CD8-positive, alpha-beta memory T cell (primary cell): ENCODE data around the gene TNFRSF1B. TPM values are rescaled to one million over a fixed set of nuclear protein-coding genes. Genes with fewer than 3 reads are reported as not detected.

ENCODE experiments used
- CTCF ChIA-PET: fragments of 350-600 bp; sonication (Branson Sonifier 250); formaldehyde crosslinking; loops from one replicate; lab custom pipeline; 2021; ENCODE audit warnings: antibody characterized with exemption; lab: Charles Lee
- POLR2A ChIA-PET: fragments of 350-600 bp; sonication (Branson Sonifier 250); formaldehyde crosslinking; loops from one replicate; lab custom pipeline; 2021; ENCODE audit warnings: antibody characterized with exemption; lab: Charles Lee
- DNase-seq, 5 donors: peaks; one replicate each; pipeline versions ENCODE4 v3.0.0 to v3.0.0-alpha.2; 2020 to 2022; ENCODE audit warnings: mixed read lengths in 1 of 5
- H3K27ac ChIP-seq: one replicate; pipeline ENCODE4 v1.7.0; 2013; ENCODE audit warnings: low read depth, mild to moderate bottlenecking, low read length, moderate library complexity
- H3K27me3 ChIP-seq: 2 replicates; pipeline ENCODE4 v1.7.0; 2013; ENCODE audit warnings: low read length, mild to moderate bottlenecking; ENCODE audit not compliant: insufficient read depth, poor library complexity, severe bottlenecking
- H3K36me3 ChIP-seq: 2 replicates; pipeline ENCODE4 v1.7.0; 2013; ENCODE audit warnings: mild to moderate bottlenecking, low read length, moderate library complexity; ENCODE audit not compliant: insufficient read depth
- H3K4me1 ChIP-seq: 2 replicates; pipeline ENCODE4 v1.7.0; 2013; ENCODE audit warnings: mild to moderate bottlenecking, low read length, moderate library complexity; ENCODE audit not compliant: insufficient read depth
- H3K4me3 ChIP-seq: 2 replicates; pipeline ENCODE4 v1.7.0; 2013; ENCODE audit warnings: mild to moderate bottlenecking, low read length
- H3K9me3 ChIP-seq: 2 replicates; pipeline ENCODE4 v1.7.0; 2013; ENCODE audit warnings: mild to moderate bottlenecking, low read length
- H3K27ac Mint-ChIP-seq, 8 donors: one replicate each; pipeline ENCODE4 v1.8.0; 2020 to 2021; ENCODE audit warnings: mixed read lengths in 8 of 8, mild to moderate bottlenecking in 6 of 8, inconsistent platforms in 3 of 8, moderate library complexity in 3 of 8
- H3K27me3 Mint-ChIP-seq, 2 donors: one replicate each; pipeline ENCODE4 v1.8.0; 2020 to 2021; ENCODE audit warnings: mixed read lengths in 2 of 2, mild to moderate bottlenecking in 1 of 2, moderate library complexity in 1 of 2
- H3K36me3 Mint-ChIP-seq, 3 donors: one replicate each; pipeline ENCODE4 v1.8.0; 2020 to 2021; ENCODE audit warnings: mixed read lengths in 3 of 3, inconsistent platforms in 1 of 3, mild to moderate bottlenecking in 1 of 3
- H3K4me1 Mint-ChIP-seq, 3 donors: one replicate each; pipeline ENCODE4 v1.8.0; 2020 to 2021; ENCODE audit warnings: mixed read lengths in 3 of 3, inconsistent platforms in 1 of 3, mild to moderate bottlenecking in 1 of 3
- H3K4me3 Mint-ChIP-seq, 7 donors: one replicate each; pipeline ENCODE4 v1.8.0; 2020 to 2021; ENCODE audit warnings: mixed read lengths in 7 of 7, mild to moderate bottlenecking in 6 of 7, moderate library complexity in 4 of 7, inconsistent platforms in 2 of 7
- H3K9me3 Mint-ChIP-seq, 5 donors: one replicate each; pipeline ENCODE4 v1.8.0; 2020 to 2022; ENCODE audit warnings: mixed read lengths in 5 of 5, mild to moderate bottlenecking in 3 of 5, moderate library complexity in 2 of 5, inconsistent platforms in 1 of 5
- polyA plus RNA-seq: library from polyadenylated mRNA; unstranded; fragments of 300-500 nt; fragmentation: Illumina TruSeq; gene quantifications from one replicate; pipeline ENCODE4 v1.2.3, GENCODE V29; 2021
- total RNA-seq, 2 experiments: library from RNA; stranded (reverse); gene quantifications; one replicate each; pipeline ENCODE4 v1.2.3, GENCODE V29; 2021

Gene TNFRSF1B
- total and polyA plus RNA-seq, 3 experiments from 2014 or later: 164 to 174 (median 169) TPM

- H3K4me1 Mint-ChIP-seq: peaks cover 71 to 84% (median 76%) of the 10 kb centered on the region in 3 donors
- H3K27me3 ChIP-seq: no peaks in the 10 kb centered on the region
- H3K27ac ChIP-seq: peak overlapping the region; percentile 95
- POLR2A ChIA-PET: interaction anchor here (1.1 to 2.7 kb wide), 4 partner anchors 9 to 19 kb away, joined by 3 to 11 read pairs (median 7); no protein-coding TSS in a partner anchor
- peaks cover 0 to 3% of the 10 kb centered on the region in 2 donors for H3K27me3 Mint-ChIP-seq
- CTCF ChIA-PET: interaction anchor here (0.6 to 2.0 kb wide), 7 partner anchors 8 to 61 kb away, joined by 3 to 14 read pairs (median 5); partner anchors contain the start of gene VPS13D
- H3K4me3 ChIP-seq: peak overlapping the region; percentile 91
- H3K9me3 Mint-ChIP-seq: no peaks in the 10 kb centered on the region
- peaks cover 3 to 36% (median 4%) of the 10 kb centered on the region in 3 donors for H3K36me3 Mint-ChIP-seq
- peak overlapping the region; percentile 90 to 100 (median 99) for H3K27ac Mint-ChIP-seq
- peaks cover 67% of the 10 kb centered on the region for H3K4me1 ChIP-seq
- no peak for DNase-seq
- peak overlapping the region; percentile 93 to 100 (median 99) for H3K4me3 Mint-ChIP-seq
- no peaks in the 10 kb centered on the region for H3K36me3 ChIP-seq
- no peaks in the 10 kb centered on the region for H3K9me3 ChIP-seq
These were observed 1.8 kb downstream of the TNFRSF1B start for GRCh38 chr1:12168451-12169160.

GRCh38 chr1:12169442-12170135, 2.8 kb downstream of the TNFRSF1B start:
- ChIA-PET CTCF (interaction anchor here (1.0 to 2.0 kb wide), 8 partner anchors 8 to 60 kb away, joined by 3 to 14 read pairs (median 4); partner anchors contain the start of gene VPS13D), POLR2A (interaction anchor here (0.9 to 2.7 kb wide), 4 partner anchors 9 to 22 kb away, joined by 3 to 11 read pairs (median 7); no protein-coding TSS in a partner anchor)
- peaks cover 0 to 2% (median 0%) of the 10 kb centered on the region in 5 donors for H3K9me3 Mint-ChIP-seq
- Histone ChIP-seq H3K9me3 (no peaks in the 10 kb centered on the region), H3K36me3 (no peaks in the 10 kb centered on the region), H3K4me1 (peaks cover 73% of the 10 kb centered on the region), H3K27me3 (no peaks in the 10 kb centered on the region), H3K27ac (no peak overlapping the region), H3K4me3 (no peak overlapping the region)
- H3K36me3 Mint-ChIP-seq: peaks cover 3 to 38% (median 4%) of the 10 kb centered on the region in 3 donors
- peaks cover 0 to 6% of the 10 kb centered on the region in 2 donors for H3K27me3 Mint-ChIP-seq
- DNase-seq: no peak
- peak overlapping the region; percentile 90 to 100 (median 99) for H3K27ac Mint-ChIP-seq
- peak overlapping the region; percentile 93 to 100 (median 99) for H3K4me3 Mint-ChIP-seq
- peaks cover 70 to 84% (median 75%) of the 10 kb centered on the region in 3 donors for H3K4me1 Mint-ChIP-seq

GRCh38 chr1:12170263-12170671, 3.5 kb downstream of the TNFRSF1B start:
- Mint-ChIP-seq H3K27ac (peak overlapping the region; percentile 90 to 100 (median 99)), H3K4me3 (peak overlapping the region; percentile 73 to 100 (median 94)), H3K4me1 (peaks cover 74 to 86% (median 79%) of the 10 kb centered on the region in 3 donors), H3K27me3 (peaks cover 0 to 6% of the 10 kb centered on the region in 2 donors), H3K36me3 (peaks cover 3 to 38% (median 4%) of the 10 kb centered on the region in 3 donors), H3K9me3 (peaks cover 0 to 2% (median 0%) of the 10 kb centered on the region in 5 donors)
- Histone ChIP-seq H3K27me3 (no peaks in the 10 kb centered on the region), H3K4me3 (no peak overlapping the region), H3K9me3 (no peaks in the 10 kb centered on the region), H3K27ac (no peak overlapping the region), H3K36me3 (no peaks in the 10 kb centered on the region), H3K4me1 (peaks cover 76% of the 10 kb centered on the region)
- CTCF ChIA-PET: interaction anchor here (1.0 kb wide), 2 partner anchors 10 to 46 kb away, joined by 3 to 4 read pairs; no protein-coding TSS in a partner anchor
- POLR2A ChIA-PET: interaction anchor here (0.7 to 2.7 kb wide), 3 partner anchors 21 to 28 kb away, joined by 3 to 11 read pairs (median 3); no protein-coding TSS in a partner anchor
- no peak for DNase-seq

GRCh38 chr1:12171206-12172041, 4.6 kb downstream of the TNFRSF1B start:
- Histone ChIP-seq H3K27ac (peak overlapping the region; percentile 95), H3K4me3 (no peak overlapping the region), H3K4me1 (peaks cover 84% of the 10 kb centered on the region), H3K27me3 (no peaks in the 10 kb centered on the region), H3K36me3 (no peaks in the 10 kb centered on the region), H3K9me3 (no peaks in the 10 kb centered on the region)
- peaks cover 0 to 2% (median 0%) of the 10 kb centered on the region in 5 donors for H3K9me3 Mint-ChIP-seq
- peak in 4 of 5 donors; percentile 24 to 64 (median 40) for DNase-seq
- H3K4me1 Mint-ChIP-seq: peaks cover 79 to 90% (median 83%) of the 10 kb centered on the region in 3 donors
- peaks cover 0 to 7% of the 10 kb centered on the region in 2 donors for H3K27me3 Mint-ChIP-seq
- H3K36me3 Mint-ChIP-seq: peaks cover 3 to 43% (median 4%) of the 10 kb centered on the region in 3 donors
- H3K27ac Mint-ChIP-seq: peak overlapping the region; percentile 98 to 100 (median 100)
- ChIA-PET CTCF (interaction anchor here (1.0 kb wide), 1 partner anchor 47 kb away, joined by 3 read pairs; no protein-coding TSS in a partner anchor), POLR2A (no interaction called here)
- H3K4me3 Mint-ChIP-seq: peak overlapping the region; percentile 48 to 86 (median 76)

GRCh38 chr1:12172042-12172851, 5.5 kb downstream of the TNFRSF1B start:
- H3K27me3 Mint-ChIP-seq: peaks cover 0 to 9% of the 10 kb centered on the region in 2 donors
- H3K27ac ChIP-seq: peak overlapping the region; percentile 95
- peaks cover 3 to 44% (median 4%) of the 10 kb centered on the region in 3 donors for H3K36me3 Mint-ChIP-seq
- H3K27me3 ChIP-seq: no peaks in the 10 kb centered on the region
- H3K9me3 ChIP-seq: no peaks in the 10 kb centered on the region
- ChIA-PET CTCF (no interaction called here), POLR2A (interaction anchor here (1.4 kb wide), 2 partner anchors 23 to 40 kb away, joined by 3 to 4 read pairs; no protein-coding TSS in a partner anchor)
- DNase-seq: peak; percentile 28 to 70 (median 46)
- H3K4me3 ChIP-seq: peak overlapping the region; percentile 46
- H3K4me1 ChIP-seq: peaks cover 92% of the 10 kb centered on the region
- H3K27ac Mint-ChIP-seq: peak overlapping the region; percentile 98 to 100 (median 100)
- peaks cover 82 to 94% (median 89%) of the 10 kb centered on the region in 3 donors for H3K4me1 Mint-ChIP-seq
- peak overlapping the region; percentile 59 to 86 (median 80) for H3K4me3 Mint-ChIP-seq
- peaks cover 0 to 2% (median 0%) of the 10 kb centered on the region in 5 donors for H3K9me3 Mint-ChIP-seq
- H3K36me3 ChIP-seq: no peaks in the 10 kb centered on the region

GRCh38 chr1:12173041-12173509, 6.3 kb downstream of the TNFRSF1B start:
- H3K9me3 Mint-ChIP-seq: peaks cover 0 to 2% (median 0%) of the 10 kb centered on the region in 5 donors
- DNase-seq: no peak
- Histone ChIP-seq H3K27ac (peak overlapping the region; percentile 95), H3K4me1 (peaks cover 96% of the 10 kb centered on the region), H3K36me3 (no peaks in the 10 kb centered on the region), H3K4me3 (peak overlapping the region; percentile 46), H3K27me3 (no peaks in the 10 kb centered on the region), H3K9me3 (no peaks in the 10 kb centered on the region)
- H3K27ac Mint-ChIP-seq: peak overlapping the region; percentile 98 to 100 (median 100)
- H3K36me3 Mint-ChIP-seq: peaks cover 3 to 36% (median 4%) of the 10 kb centered on the region in 3 donors
- ChIA-PET POLR2A (interaction anchor here (0.6 to 1.6 kb wide), 7 partner anchors 8 to 48 kb away, joined by 3 to 4 read pairs (median 3); no protein-coding TSS in a partner anchor), CTCF (interaction anchor here (6.7 kb wide), 1 partner anchor 48 kb away, joined by 68 read pairs; no protein-coding TSS in a partner anchor)
- H3K4me1 Mint-ChIP-seq: peaks cover 84 to 96% (median 91%) of the 10 kb centered on the region in 3 donors
- peak overlapping the region; percentile 59 to 86 (median 80) for H3K4me3 Mint-ChIP-seq
- H3K27me3 Mint-ChIP-seq: peaks cover 0 to 7% of the 10 kb centered on the region in 2 donors
